Spleen (tissue), 11 donors: ENCODE measurements around the gene FCRL5. TPM values are rescaled to one million over a fixed set of nuclear protein-coding genes. Genes with fewer than 3 reads are reported as not detected.

Experiments
- DNase-seq: peaks from one replicate; pipeline ENCODE4 v3.0.0-alpha.2; 2020
- H3K27ac ChIP-seq, 8 donors: fragments of 200-600 bp; sonication (generic) in 7 of 8; 1 replicate in 4 of 8; 2 replicates in 4 of 8; pipeline versions ENCODE4 v1.5.0 to v1.8.0; 2016 to 2021; ENCODE audit warnings: inconsistent platforms in 4 of 8, mild to moderate bottlenecking in 4 of 8, moderate library complexity in 1 of 8
- H3K27me3 ChIP-seq, 7 donors: fragments of 200-600 bp; sonication (generic) in 6 of 7; replicated peaks in 1 of 7; 1 replicate in 4 of 7; 2 replicates in 3 of 7; pipeline versions ENCODE4 v1.5.0 to v1.8.0; 2016 to 2021; ENCODE audit warnings: inconsistent platforms in 3 of 7, mild to moderate bottlenecking in 1 of 7
- H3K36me3 ChIP-seq, 6 donors: fragments of 200-600 bp; sonication (generic) in 5 of 6; 1 replicate in 4 of 6; 2 replicates in 2 of 6; pipeline versions ENCODE4 v1.5.0 to v1.8.0; 2016 to 2021; ENCODE audit warnings: inconsistent platforms in 2 of 6
- H3K4me1 ChIP-seq, 6 donors: fragments of 200-600 bp; sonication (generic) in 5 of 6; 1 replicate in 3 of 6; 2 replicates in 3 of 6; pipeline versions ENCODE4 v1.5.0 to v1.8.0; 2016 to 2021; ENCODE audit warnings: inconsistent platforms in 3 of 6
- H3K4me3 ChIP-seq, 8 donors: fragments of 200-600 bp; sonication (generic) in 7 of 8; 1 replicate in 4 of 8; 2 replicates in 4 of 8; pipeline versions ENCODE4 v1.5.0 to v1.8.0; 2016 to 2021; ENCODE audit warnings: inconsistent platforms in 4 of 8, mild to moderate bottlenecking in 4 of 8, moderate library complexity in 2 of 8
- H3K9me3 ChIP-seq, 8 donors: fragments of 200-600 bp; sonication (generic) in 7 of 8; 1 replicate in 4 of 8; 2 replicates in 4 of 8; pipeline versions ENCODE4 v1.5.0 to v1.8.0; 2016 to 2021; ENCODE audit warnings: inconsistent platforms in 4 of 8
- CTCF ChIP-seq, 11 experiments: fragments of 200-600 bp in 7 of 11; fragments of 450-650 bp in 4 of 11; sonication (generic) in 4 of 11; IDR thresholded peaks in 8 of 11; conservative IDR thresholded peaks in 3 of 11; 1 replicate in 7 of 11; 2 replicates in 4 of 11; pipeline versions ENCODE4 v1.4.0 to v1.8.0; 2016 to 2021; ENCODE audit warnings: antibody characterized with exemption in 11 of 11, inconsistent platforms in 4 of 11, mild to moderate bottlenecking in 1 of 11
- POLR2A ChIP-seq, 3 donors: fragments of 450-650 bp; IDR thresholded peaks; one replicate each; pipeline ENCODE4 v1.5.1; 2017; ENCODE audit warnings: antibody characterized with exemption in 3 of 3, mild to moderate bottlenecking in 1 of 3
- POLR2AphosphoS5 ChIP-seq, 3 donors: sonication (generic); formaldehyde crosslinking; IDR thresholded peaks; one replicate each; pipeline ENCODE4 v1.5.1; 2017; ENCODE audit warnings: antibody characterized with exemption in 3 of 3
- WGBS, 5 donors: extraction: QIAGEN DNeasy Blood & Tissue Kit in 3 of 5; methylation state at CpG; one replicate each; pipeline versions ENCODE4 v1.1.5 to v1.1.7; 2013 to 2018; 5-methylcytosine and 5-hydroxymethylcytosine counted together
- intact Hi-C: fragments of 100-400 bp; cut with DNase I; formaldehyde crosslinking; loops from one replicate; pipeline ENCODE4 v1.15.0; 2023; ENCODE audit warnings: low total_unique reads
- polyA plus RNA-seq, 3 donors: library from polyadenylated mRNA; stranded (reverse); fragments of 200-250 nt; gene quantifications; one replicate each; pipeline ENCODE4 v1.2.1, GENCODE V29; 2013
- total RNA-seq, 7 donors: library from RNA; depleted of rRNA in 3 of 7; stranded (reverse); fragments of >200 nt in 3 of 7; fragmentation: NEBNext Ultra II Directional in 4 of 7; extraction: Animal tissue kit (Norgen Biotek cat#: 25700) in 4 of 7; gene quantifications; one replicate each; pipeline versions ENCODE4 v1.1.0 to v1.2.1, GENCODE V29; 2016 to 2021
- donor health status: healthy with polysubstance abuse.
- donor health status: DM: no; HTN: no; CAD: no; lungs with moderate emphysema.
- donor health status: DM: no; HTN: no; CAD: no.
- donor health status: Bipolar disorder and iron deficiency.
- donor health status: healthy.
- donor health status: DM: no; HTN: no; CAD: no.
- donor health status: DM: yes; HTN: yes; CAD: no.

The FCRL5 gene
- total and polyA plus RNA-seq, 10 donors: 51.0 to 111 (median 68.2) TPM

- intact Hi-C loops: no loop called here
- no peak overlapping the region for H3K4me3 ChIP-seq
- H3K9me3 ChIP-seq: no peaks in the 10 kb centered on the region
- H3K27ac ChIP-seq: no peak overlapping the region
- no peaks in the 10 kb centered on the region for H3K4me1 ChIP-seq
- TF ChIP-seq POLR2AphosphoS5 (IDR thresholded peaks at IDR 0.05): no peak
- no peak for DNase-seq
- H3K27me3 ChIP-seq: peaks cover 0 to 5% (median 0%) of the 10 kb centered on the region in 7 donors
- WGBS, 5 donors: 66 to 81% (median 77%) methylated on average over 3 of the region's 3 CpGs
- H3K36me3 ChIP-seq: peaks cover 0 to 28% (median 0%) of the 10 kb centered on the region in 6 donors
Measured at GRCh38 chr1:157532569-157532968, 19.7 kb downstream of the FCRL5 start.

- no peak for DNase-seq
- TF ChIP-seq POLR2A (IDR thresholded peaks at IDR 0.05): no peak
- no peak for TF ChIP-seq CTCF (IDR thresholded peaks at IDR 0.05 in 8 of 11, conservative IDR thresholded peaks at IDR 0.05 in 3 of 11)
- peak in 2 of 3 donors; percentile 29 to 43 for TF ChIP-seq POLR2AphosphoS5 (IDR thresholded peaks at IDR 0.05)
- H3K4me3 ChIP-seq: no peak overlapping the region
- H3K27ac ChIP-seq: peak overlapping the region in 3 of 8 donors; percentile 19 to 57 (median 55)
- H3K27me3 ChIP-seq: no peaks in the 10 kb centered on the region
- peaks cover 0 to 34% (median 2%) of the 10 kb centered on the region in 6 donors for H3K36me3 ChIP-seq
- intact Hi-C loops: no loop called here
- no peaks in the 10 kb centered on the region for H3K9me3 ChIP-seq
- 74 to 89% (median 78%) methylated on average over 5 of the region's 5 CpGs for WGBS, 5 donors
- H3K4me1 ChIP-seq: no peaks in the 10 kb centered on the region
Measured at GRCh38 chr1:157523774-157524493, 28.4 kb downstream of the FCRL5 start.

GRCh38 chr1:157521056-157521455 is 31.3 kb downstream of the FCRL5 start:
- intact Hi-C loops: no loop called here
- H3K27ac ChIP-seq: peak overlapping the region in 1 of 8 donors; percentile 42
- WGBS, 5 donors: 82 to 93% (median 88%) methylated on average over 10 of the region's 10 CpGs

GRCh38 chr1:157520386-157520935 is 31.9 kb downstream of the FCRL5 start:
- peak overlapping the region in 1 of 8 donors; percentile 42 for H3K27ac ChIP-seq
- no peak for TF ChIP-seq POLR2A (IDR thresholded peaks at IDR 0.05)
- TF ChIP-seq POLR2AphosphoS5 (IDR thresholded peaks at IDR 0.05): peak in 1 of 3 donors; percentile 50
- no peak for TF ChIP-seq CTCF (IDR thresholded peaks at IDR 0.05 in 8 of 11, conservative IDR thresholded peaks at IDR 0.05 in 3 of 11)
- peaks cover 0 to 52% (median 0%) of the 10 kb centered on the region in 6 donors for H3K36me3 ChIP-seq
- no peak for DNase-seq
- H3K4me1 ChIP-seq: no peaks in the 10 kb centered on the region
- 86 to 93% (median 92%) methylated on average over 12 to 20 of the region's 20 CpGs for WGBS, 5 donors
- H3K4me3 ChIP-seq: no peak overlapping the region
- no peaks in the 10 kb centered on the region for H3K9me3 ChIP-seq
- no peaks in the 10 kb centered on the region for H3K27me3 ChIP-seq
- intact Hi-C loops: no loop called here

More at GRCh38 chr1:157521056-157521455, 31.3 kb downstream of the FCRL5 start:
- no peaks in the 10 kb centered on the region for H3K9me3 ChIP-seq
- no peak for DNase-seq
- no peak for TF ChIP-seq POLR2A (IDR thresholded peaks at IDR 0.05)
- no peak for TF ChIP-seq CTCF (IDR thresholded peaks at IDR 0.05 in 8 of 11, conservative IDR thresholded peaks at IDR 0.05 in 3 of 11)
- TF ChIP-seq POLR2AphosphoS5 (IDR thresholded peaks at IDR 0.05): no peak
- H3K27me3 ChIP-seq: no peaks in the 10 kb centered on the region
- no peaks in the 10 kb centered on the region for H3K4me1 ChIP-seq
- peaks cover 0 to 46% (median 0%) of the 10 kb centered on the region in 6 donors for H3K36me3 ChIP-seq
- no peak overlapping the region for H3K4me3 ChIP-seq
